ENCODE measurements around the gene EIPR1. TPM values are rescaled to one million over a fixed set of nuclear protein-coding genes. Genes with fewer than 3 reads are reported as not detected.

Gene EIPR1
- total RNA-seq, 4 donors from 2014 or later, result 26.1 to 51.6 (median 40.0) TPM

DNA sequence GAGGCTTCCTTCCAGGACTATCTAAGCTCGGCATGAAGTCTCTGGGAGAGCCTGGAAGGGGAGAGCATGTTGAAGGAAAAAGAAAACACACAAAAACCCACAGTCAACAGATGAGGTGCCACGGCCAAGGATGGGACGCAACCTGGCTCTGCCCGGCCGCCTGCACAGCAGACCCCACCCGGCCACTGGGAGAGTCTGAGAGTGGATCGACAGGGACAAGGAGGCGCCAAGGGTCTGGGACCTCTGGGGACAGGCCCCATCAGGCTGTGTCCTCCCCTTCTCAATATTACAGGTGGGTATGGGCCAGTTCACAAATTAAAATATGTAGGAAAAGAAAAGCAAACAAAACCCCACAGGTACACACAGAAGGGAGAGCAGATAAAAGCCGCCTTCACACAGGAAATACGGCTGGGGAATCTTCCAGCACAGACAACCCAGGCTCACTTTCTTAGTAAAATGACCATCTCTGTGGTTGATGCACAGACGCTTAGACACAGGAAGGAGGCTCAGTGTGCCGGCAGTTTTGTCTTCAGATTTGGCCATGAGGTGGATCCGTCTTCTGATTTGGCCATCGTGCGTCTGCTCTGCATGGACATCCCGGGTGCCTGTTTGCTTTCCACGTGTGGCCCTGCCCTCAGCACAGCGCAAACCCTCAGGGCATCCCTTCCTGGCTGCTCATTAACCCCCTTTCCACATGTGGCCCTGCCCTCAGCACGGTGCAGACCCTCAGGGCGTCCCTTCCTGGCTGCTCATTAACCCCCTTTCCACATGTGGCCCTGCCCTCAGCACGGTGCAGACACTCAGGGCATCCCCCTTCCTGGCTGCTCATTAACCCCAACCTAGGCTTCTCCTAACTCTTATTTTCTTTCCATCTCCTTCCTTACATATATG lies 138.4 kb downstream of the EIPR1 start:
- no peak overlapping the region for H3K27ac ChIP-seq
- TF ChIP-seq CTCF (IDR thresholded peaks at IDR 0.05) (no peak), POLR2A (IDR thresholded peaks at IDR 0.05) (no peak)
- intact Hi-C loops (cut with DNase I), result no loop called here
- DNase-seq, result no peak
- H3K4me1 ChIP-seq, result no peaks in the 10 kb centered on the region
- WGBS, 2 donors, result 74% methylated on average over 21 of the region's 21 CpGs
- no peak overlapping the region for H3K4me3 ChIP-seq (replicated peaks in 1 of 3)
- no peaks in the 10 kb centered on the region for H3K9me3 ChIP-seq
- no peaks in the 10 kb centered on the region for H3K27me3 ChIP-seq
- no peaks in the 10 kb centered on the region for H3K36me3 ChIP-seq

- Histone ChIP-seq H3K36me3 (no peaks in the 10 kb centered on the region), H3K4me1 (no peaks in the 10 kb centered on the region), H3K9me3 (no peaks in the 10 kb centered on the region), H3K27me3 (no peaks in the 10 kb centered on the region), H3K4me3 (replicated peaks in 1 of 3) (no peak overlapping the region), H3K27ac (no peak overlapping the region)
- no peak for DNase-seq
- intact Hi-C loops (cut with DNase I), result no loop called here
- 94 to 96% methylated on average over 11 to 12 of the region's 12 CpGs for WGBS, 2 donors
- TF ChIP-seq CTCF (IDR thresholded peaks at IDR 0.05) (no peak), POLR2A (IDR thresholded peaks at IDR 0.05) (no peak)
Observed at GRCh38 chr2:3236300-3237045, 141.1 kb downstream of the EIPR1 start.

- DNase-seq, result no peak
- Histone ChIP-seq H3K9me3 (no peaks in the 10 kb centered on the region), H3K36me3 (no peaks in the 10 kb centered on the region), H3K27ac (no peak overlapping the region), H3K4me3 (replicated peaks in 1 of 3) (no peak overlapping the region), H3K27me3 (no peaks in the 10 kb centered on the region), H3K4me1 (no peaks in the 10 kb centered on the region)
- intact Hi-C loops (cut with DNase I), result no loop called here
- WGBS, 2 donors, result 95 to 99% methylated on average over 2 of the region's 2 CpGs
- TF ChIP-seq POLR2A (IDR thresholded peaks at IDR 0.05) (no peak), CTCF (IDR thresholded peaks at IDR 0.05) (no peak)
Observed at GRCh38 chr2:3233877-3234276, 143.7 kb downstream of the EIPR1 start.

DNA sequence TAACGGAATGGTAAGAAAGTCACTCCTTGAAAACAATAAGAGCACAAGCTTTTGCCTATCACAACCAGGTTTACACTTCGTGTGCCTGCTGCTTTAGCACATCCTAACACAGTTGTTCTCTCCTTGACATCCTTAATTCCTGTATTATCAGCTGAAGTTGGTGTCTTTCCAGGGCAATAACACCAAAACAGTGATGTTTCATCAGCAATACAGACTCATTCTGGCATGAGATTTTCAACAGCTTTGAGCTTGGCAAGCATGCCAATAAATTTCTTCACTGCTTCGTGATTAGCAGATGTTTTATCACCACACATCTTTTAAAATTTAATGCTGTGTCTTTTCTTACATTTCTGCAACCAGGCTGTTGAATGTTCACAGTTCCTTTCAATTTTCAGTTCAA lies 148.4 kb downstream of the EIPR1 start:
- no peaks in the 10 kb centered on the region for H3K27me3 ChIP-seq
- no peak overlapping the region for H3K4me3 ChIP-seq (replicated peaks in 1 of 3)
- H3K9me3 ChIP-seq, result no peaks in the 10 kb centered on the region
- no peak for TF ChIP-seq CTCF (IDR thresholded peaks at IDR 0.05)
- TF ChIP-seq POLR2A (IDR thresholded peaks at IDR 0.05), result no peak
- intact Hi-C loops (cut with DNase I), result no loop called here
- no peak overlapping the region for H3K27ac ChIP-seq
- no peaks in the 10 kb centered on the region for H3K4me1 ChIP-seq
- no peaks in the 10 kb centered on the region for H3K36me3 ChIP-seq
- 96% methylated on average over 3 of the region's 3 CpGs for WGBS, 2 donors
- no peak for DNase-seq

DNA sequence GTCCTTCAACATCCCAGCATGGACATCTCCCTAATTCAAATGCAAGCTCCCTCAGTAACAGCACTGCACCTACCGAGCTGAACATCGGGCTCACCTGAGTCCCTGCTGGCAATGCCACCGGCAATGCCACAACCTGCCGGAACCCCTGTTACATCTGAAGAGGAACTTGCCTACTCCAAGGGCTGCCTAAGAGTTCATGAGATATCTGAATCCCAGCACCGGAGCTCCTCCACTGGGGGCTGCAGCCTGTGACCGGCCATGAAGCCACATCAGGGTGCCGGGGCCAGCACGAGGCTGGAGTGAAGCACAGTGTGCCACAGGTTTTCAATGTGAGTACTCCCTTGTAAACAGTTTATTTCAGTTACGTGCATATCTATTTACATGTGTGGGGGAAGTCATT lies 152.9 kb downstream of the EIPR1 start:
- 88% methylated on average over 9 of the region's 9 CpGs for WGBS, 2 donors
- H3K27me3 ChIP-seq, result no peaks in the 10 kb centered on the region
- intact Hi-C loops (cut with DNase I), result no loop called here
- no peak for DNase-seq
- H3K4me3 ChIP-seq (replicated peaks in 1 of 3), result no peak overlapping the region
- no peaks in the 10 kb centered on the region for H3K4me1 ChIP-seq
- no peaks in the 10 kb centered on the region for H3K9me3 ChIP-seq
- H3K36me3 ChIP-seq, result no peaks in the 10 kb centered on the region
- TF ChIP-seq CTCF (IDR thresholded peaks at IDR 0.05), result no peak
- TF ChIP-seq POLR2A (IDR thresholded peaks at IDR 0.05), result no peak
- H3K27ac ChIP-seq, result no peak overlapping the region
